NCI-H146 treated with DMSO at 0.1 percent for 48 hours (cell line): Measurements from ENCODE around the gene KRT37.

Experiments used
- DNase-seq: peaks from one replicate; lab custom pipeline; 2025; ENCODE audit not compliant: unreplicated experiment; lab: John Stamatoyannopoulos, UW

Gene KRT37

GRCh38 chr17:41377546-41377945 lies 46.8 kb downstream of the KRT37 start:
- no peak for DNase-seq
